ENCODE data around the gene CBX7.

- TF ChIP-seq POLR2A (IDR thresholded peaks at IDR 0.05; ENCODE audit: low read depth, low read length) (no peak), CTCF (IDR thresholded peaks at IDR 0.05; ENCODE audit: extremely low read depth in 1 of 2, insufficient read depth in 1 of 2, low read depth in 1 of 2, low read length in 2 of 2) (no peak), POLR2AphosphoS5 (IDR thresholded peaks at IDR 0.05; ENCODE audit: insufficient read depth, low read depth, low read length) (no peak), EZH2 (IDR thresholded peaks at IDR 0.05; ENCODE audit: borderline replicate concordance, low read depth, low read length, severe bottlenecking) (no peak)
Measured at GRCh38 chr22:39182478-39183030, 30.1 kb upstream of the CBX7 start.

All from endothelial cell of umbilical vein (primary cell).